ENCODE measurements around the gene SCAMP5.

The SCAMP5 gene

DNA sequence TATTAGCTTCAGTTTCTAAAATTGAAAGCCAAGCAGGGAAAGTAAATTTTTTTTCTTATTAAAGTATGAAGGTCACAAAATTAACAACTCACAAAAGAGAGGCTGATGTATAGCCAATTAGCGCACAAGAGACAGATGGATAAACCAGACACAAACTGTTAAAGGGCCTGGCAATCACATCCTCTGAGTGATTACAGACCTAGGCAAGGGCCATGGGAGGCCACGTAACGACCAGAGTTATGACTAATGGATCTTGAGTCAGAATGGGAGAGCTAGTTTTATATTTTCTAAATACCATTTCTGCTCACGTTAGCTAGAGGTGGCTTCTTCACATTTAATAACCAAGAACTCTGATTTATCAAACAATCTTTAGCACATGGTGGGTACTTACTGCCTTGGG lies 17.8 kb upstream of the SCAMP5 start:
- Histone ChIP-seq H3K9ac (ENCODE audit: low read depth, low read length) (no peak overlapping the region), H3K27ac (ENCODE audit: low read depth, low read length) (no peak overlapping the region), H3K9me3 (ENCODE audit: control insufficient read depth, insufficient read depth, low read length) (no peaks in the 10 kb centered on the region), H3K4me1 (ENCODE audit: control insufficient read depth, insufficient read depth, low read length) (no peaks in the 10 kb centered on the region), H3K27me3 (ENCODE audit: control insufficient read depth, insufficient read depth, low read length) (no peaks in the 10 kb centered on the region), H3K4me3 (ENCODE audit: low read depth, low read length) (no peak overlapping the region), H3K36me3 (ENCODE audit: control insufficient read depth, insufficient read depth, low read length) (no peaks in the 10 kb centered on the region)

- Histone ChIP-seq H3K27me3 (ENCODE audit: control insufficient read depth, insufficient read depth, low read length) (no peaks in the 10 kb centered on the region), H3K9me3 (ENCODE audit: control insufficient read depth, insufficient read depth, low read length) (no peaks in the 10 kb centered on the region), H3K36me3 (ENCODE audit: control insufficient read depth, insufficient read depth, low read length) (no peaks in the 10 kb centered on the region), H3K4me3 (ENCODE audit: low read depth, low read length) (no peak overlapping the region), H3K27ac (ENCODE audit: low read depth, low read length) (no peak overlapping the region), H3K4me1 (ENCODE audit: control insufficient read depth, insufficient read depth, low read length) (no peaks in the 10 kb centered on the region), H3K9ac (ENCODE audit: low read depth, low read length) (no peak overlapping the region)
Measured at GRCh38 chr15:74978077-74978476, 17.3 kb upstream of the SCAMP5 start.

DNA sequence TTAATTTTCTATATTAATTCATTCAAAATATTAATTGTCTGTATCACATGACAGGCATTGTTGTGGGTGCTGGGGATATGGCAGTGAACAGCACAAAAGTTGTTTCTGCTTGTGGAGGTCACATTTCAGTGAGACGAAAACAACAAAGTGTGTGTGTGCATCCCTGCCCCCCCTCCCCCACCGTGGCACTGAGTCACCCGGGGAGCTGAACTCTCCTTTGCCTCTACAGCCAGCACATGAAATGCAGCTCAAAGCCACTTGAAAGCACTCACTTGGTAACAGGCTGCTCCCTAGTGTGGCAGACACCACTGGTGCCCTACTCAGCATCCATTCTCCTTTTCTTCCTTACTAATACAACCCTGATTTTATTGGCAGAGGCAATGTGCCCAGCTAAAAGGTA lies 16.9 kb upstream of the SCAMP5 start:
- Histone ChIP-seq H3K4me1 (ENCODE audit: control insufficient read depth, insufficient read depth, low read length) (no peaks in the 10 kb centered on the region), H3K36me3 (ENCODE audit: control insufficient read depth, insufficient read depth, low read length) (no peaks in the 10 kb centered on the region), H3K9me3 (ENCODE audit: control insufficient read depth, insufficient read depth, low read length) (no peaks in the 10 kb centered on the region), H3K4me3 (ENCODE audit: low read depth, low read length) (no peak overlapping the region), H3K9ac (ENCODE audit: low read depth, low read length) (no peak overlapping the region), H3K27me3 (ENCODE audit: control insufficient read depth, insufficient read depth, low read length) (no peaks in the 10 kb centered on the region), H3K27ac (ENCODE audit: low read depth, low read length) (no peak overlapping the region)

DNA sequence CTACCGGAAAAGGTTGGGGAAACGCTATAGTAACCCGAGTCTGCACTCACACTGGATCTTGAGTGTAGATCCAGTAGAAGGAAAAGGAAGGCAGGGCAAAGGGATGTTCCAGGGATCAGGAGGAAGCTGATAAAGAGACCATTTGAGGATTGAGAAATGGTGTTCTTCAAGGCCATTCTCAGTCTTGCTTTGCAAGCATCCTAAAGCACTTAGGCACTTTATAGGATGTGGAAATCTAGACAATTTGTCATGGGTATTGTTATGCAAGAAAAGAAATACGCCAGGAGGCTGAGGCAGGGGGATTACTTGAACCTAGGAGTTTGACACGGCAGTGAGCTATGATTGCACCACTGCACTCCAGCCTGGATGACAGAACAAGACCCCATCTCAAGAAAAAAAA lies 13.2 kb upstream of the SCAMP5 start:
- H3K9me3 ChIP-seq (ENCODE audit: control insufficient read depth, insufficient read depth, low read length) = no peaks in the 10 kb centered on the region
- no peaks in the 10 kb centered on the region for H3K4me1 ChIP-seq (ENCODE audit: control insufficient read depth, insufficient read depth, low read length)

DNA sequence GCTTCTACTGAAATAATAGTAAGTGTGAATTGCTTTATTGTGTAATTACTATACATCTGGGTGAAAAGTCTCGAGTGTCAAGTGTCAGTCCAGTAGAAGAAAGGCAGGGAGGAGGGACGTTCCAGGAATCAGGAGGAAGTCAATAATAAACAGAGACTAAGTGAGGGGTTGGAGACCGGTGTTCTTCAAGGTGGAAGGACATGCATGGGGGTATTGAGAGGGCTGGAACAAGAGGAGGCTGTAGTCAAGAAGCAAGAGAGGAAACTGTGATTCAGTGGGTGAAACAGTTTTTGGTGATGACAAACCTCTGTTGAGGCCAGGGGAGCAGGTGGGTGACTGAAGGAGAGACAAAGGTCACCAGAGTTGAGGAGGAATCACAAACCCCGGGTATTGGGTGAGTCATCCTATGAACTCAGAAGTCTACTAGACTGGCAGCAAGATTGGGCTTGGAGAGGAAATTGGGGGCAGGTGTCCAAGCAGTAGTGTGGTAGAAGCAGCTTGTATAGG lies 11.6 kb upstream of the SCAMP5 start:
- no peaks in the 10 kb centered on the region for H3K36me3 ChIP-seq (ENCODE audit: control insufficient read depth, insufficient read depth, low read length)
- H3K9ac ChIP-seq (ENCODE audit: low read depth, low read length) = no peak overlapping the region
- no peak overlapping the region for H3K4me3 ChIP-seq (ENCODE audit: low read depth, low read length)
- no peaks in the 10 kb centered on the region for H3K4me1 ChIP-seq (ENCODE audit: control insufficient read depth, insufficient read depth, low read length)
- H3K9me3 ChIP-seq (ENCODE audit: control insufficient read depth, insufficient read depth, low read length) = no peaks in the 10 kb centered on the region
- H3K27me3 ChIP-seq (ENCODE audit: control insufficient read depth, insufficient read depth, low read length) = no peaks in the 10 kb centered on the region
- H3K27ac ChIP-seq (ENCODE audit: low read depth, low read length) = no peak overlapping the region

More for the DNA sequence above, 13.2 kb upstream of the SCAMP5 start:
- H3K9ac ChIP-seq (ENCODE audit: low read depth, low read length) = no peak overlapping the region
- no peaks in the 10 kb centered on the region for H3K27me3 ChIP-seq (ENCODE audit: control insufficient read depth, insufficient read depth, low read length)
- no peak overlapping the region for H3K4me3 ChIP-seq (ENCODE audit: low read depth, low read length)
- H3K36me3 ChIP-seq (ENCODE audit: control insufficient read depth, insufficient read depth, low read length) = no peaks in the 10 kb centered on the region
- H3K27ac ChIP-seq (ENCODE audit: low read depth, low read length) = no peak overlapping the region

DNA sequence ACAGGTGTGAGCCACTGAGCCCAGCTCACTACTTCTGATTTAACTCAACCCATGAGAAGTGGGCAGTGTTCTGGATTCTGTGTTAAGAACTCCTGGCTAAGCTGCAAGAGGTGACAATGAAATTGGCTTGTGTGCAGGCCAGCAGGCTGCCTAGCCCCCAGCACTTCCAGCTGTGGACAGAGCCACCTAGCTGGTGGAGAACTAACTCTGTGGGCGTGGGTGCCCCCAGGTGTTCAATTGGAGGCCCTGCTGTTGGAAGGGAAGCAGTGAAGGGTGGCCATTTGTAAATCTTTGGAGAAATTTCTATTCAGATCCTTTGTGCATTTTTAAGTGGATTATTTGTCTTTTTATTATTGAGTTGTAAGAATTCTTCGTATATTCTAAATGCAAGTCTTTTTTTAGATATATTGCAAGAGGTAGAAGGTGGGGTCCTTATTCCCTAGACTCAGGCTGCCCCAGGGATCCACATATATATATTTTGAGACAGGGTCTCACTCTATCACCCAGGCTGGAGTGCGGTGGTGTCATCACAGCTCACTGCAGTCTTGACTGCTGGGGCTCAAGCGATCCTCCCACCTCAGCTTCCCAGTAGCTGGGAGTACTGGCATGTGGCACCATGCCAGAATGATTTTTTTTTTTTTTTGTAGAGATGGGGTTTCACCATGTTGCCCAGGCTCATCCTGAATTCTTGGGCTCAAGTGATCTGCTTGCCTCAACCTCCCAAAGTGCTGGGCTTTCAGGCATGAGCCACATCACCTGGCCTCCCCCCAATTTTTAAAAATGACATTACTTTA lies 7.2 kb upstream of the SCAMP5 start:
- Histone ChIP-seq H3K27ac (ENCODE audit: low read depth, low read length) (no peak overlapping the region), H3K36me3 (ENCODE audit: control insufficient read depth, insufficient read depth, low read length) (no peaks in the 10 kb centered on the region), H3K27me3 (ENCODE audit: control insufficient read depth, insufficient read depth, low read length) (no peaks in the 10 kb centered on the region), H3K4me3 (ENCODE audit: low read depth, low read length) (no peak overlapping the region), H3K4me1 (ENCODE audit: control insufficient read depth, insufficient read depth, low read length) (no peaks in the 10 kb centered on the region), H3K9ac (ENCODE audit: low read depth, low read length) (no peak overlapping the region), H3K9me3 (ENCODE audit: control insufficient read depth, insufficient read depth, low read length) (no peaks in the 10 kb centered on the region)

GRCh38 chr15:74989527-74989926 lies 5.8 kb upstream of the SCAMP5 start:
- no peak overlapping the region for H3K9ac ChIP-seq (ENCODE audit: low read depth, low read length)
- H3K27me3 ChIP-seq (ENCODE audit: control insufficient read depth, insufficient read depth, low read length) = no peaks in the 10 kb centered on the region
- H3K4me3 ChIP-seq (ENCODE audit: low read depth, low read length) = no peak overlapping the region
- H3K9me3 ChIP-seq (ENCODE audit: control insufficient read depth, insufficient read depth, low read length) = no peaks in the 10 kb centered on the region
- no peaks in the 10 kb centered on the region for H3K36me3 ChIP-seq (ENCODE audit: control insufficient read depth, insufficient read depth, low read length)
- no peaks in the 10 kb centered on the region for H3K4me1 ChIP-seq (ENCODE audit: control insufficient read depth, insufficient read depth, low read length)
- no peak overlapping the region for H3K27ac ChIP-seq (ENCODE audit: low read depth, low read length)

DNA sequence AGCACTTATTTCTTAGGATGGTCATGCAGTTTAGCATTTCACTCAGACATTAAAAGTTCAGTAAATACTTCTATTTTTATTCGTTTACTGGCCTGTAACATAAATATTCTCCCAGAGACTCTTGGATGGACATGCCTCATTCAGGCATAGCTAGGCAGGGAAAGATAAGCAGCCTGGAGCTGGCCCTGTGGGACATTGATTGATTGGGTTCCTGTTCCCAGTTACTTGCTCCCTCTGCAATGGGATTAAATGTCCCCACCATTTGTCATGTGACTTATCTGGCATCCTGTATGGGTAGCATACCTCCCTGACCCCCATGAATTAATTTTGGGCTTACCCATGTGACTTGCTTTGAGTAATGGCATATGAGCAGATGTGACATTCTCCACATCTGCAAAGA lies 2.7 kb upstream of the SCAMP5 start:
- peaks cover 9% of the 10 kb centered on the region for H3K27me3 ChIP-seq (ENCODE audit: control insufficient read depth, insufficient read depth, low read length)
- no peak overlapping the region for H3K9ac ChIP-seq (ENCODE audit: low read depth, low read length)

GRCh38 chr15:74994236-74994635 lies 1.1 kb upstream of the SCAMP5 start:
- H3K27me3 ChIP-seq (ENCODE audit: control insufficient read depth, insufficient read depth, low read length) = peaks cover 9% of the 10 kb centered on the region
- peaks cover 7% of the 10 kb centered on the region for H3K4me1 ChIP-seq (ENCODE audit: control insufficient read depth, insufficient read depth, low read length)
- no peak overlapping the region for H3K27ac ChIP-seq (ENCODE audit: low read depth, low read length)
- H3K9ac ChIP-seq (ENCODE audit: low read depth, low read length) = no peak overlapping the region
- no peaks in the 10 kb centered on the region for H3K36me3 ChIP-seq (ENCODE audit: control insufficient read depth, insufficient read depth, low read length)
- no peak overlapping the region for H3K4me3 ChIP-seq (ENCODE audit: low read depth, low read length)
- no peaks in the 10 kb centered on the region for H3K9me3 ChIP-seq (ENCODE audit: control insufficient read depth, insufficient read depth, low read length)

More for the DNA sequence above, 2.7 kb upstream of the SCAMP5 start:
- Histone ChIP-seq H3K9me3 (ENCODE audit: control insufficient read depth, insufficient read depth, low read length) (no peaks in the 10 kb centered on the region), H3K36me3 (ENCODE audit: control insufficient read depth, insufficient read depth, low read length) (no peaks in the 10 kb centered on the region), H3K4me1 (ENCODE audit: control insufficient read depth, insufficient read depth, low read length) (peaks cover 7% of the 10 kb centered on the region), H3K27ac (ENCODE audit: low read depth, low read length) (no peak overlapping the region), H3K4me3 (ENCODE audit: low read depth, low read length) (no peak overlapping the region)

DNA sequence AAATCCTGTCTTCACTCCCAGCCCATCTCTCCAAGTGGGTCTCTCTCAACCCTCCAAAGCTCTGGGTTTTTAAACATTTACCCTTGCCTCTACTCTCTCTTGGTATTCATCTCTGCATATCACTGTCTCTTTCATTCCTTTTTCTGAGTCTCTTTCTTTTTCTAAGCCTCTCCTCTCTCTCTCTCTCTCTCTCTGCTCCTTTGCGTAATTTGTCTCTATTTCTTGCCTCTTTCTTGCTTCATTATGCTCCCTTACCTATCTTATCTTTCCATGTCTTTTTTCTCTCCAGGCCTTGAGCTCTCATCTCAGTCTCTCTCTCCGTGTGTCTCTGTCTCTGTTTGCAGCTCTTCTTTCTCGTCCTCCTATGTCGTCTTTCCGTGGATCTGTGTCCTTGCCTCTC lies 678 bp upstream of the SCAMP5 start:
- Histone ChIP-seq H3K4me3 (ENCODE audit: low read depth, low read length) (peak overlapping the region; percentile 44; the same call in 1 of the 2 replicates), H3K9me3 (ENCODE audit: control insufficient read depth, insufficient read depth, low read length) (no peaks in the 10 kb centered on the region), H3K9ac (ENCODE audit: low read depth, low read length) (no peak overlapping the region), H3K27me3 (ENCODE audit: control insufficient read depth, insufficient read depth, low read length) (peaks cover 9% of the 10 kb centered on the region), H3K36me3 (ENCODE audit: control insufficient read depth, insufficient read depth, low read length) (no peaks in the 10 kb centered on the region), H3K4me1 (ENCODE audit: control insufficient read depth, insufficient read depth, low read length) (peaks cover 7% of the 10 kb centered on the region), H3K27ac (ENCODE audit: low read depth, low read length) (no peak overlapping the region)

Measured in HUES48 (cell line).